ENCODE results near the gene LHFPL2. TPM values are rescaled to one million over a fixed set of nuclear protein-coding genes. Genes with fewer than 3 reads are reported as not detected.

LHFPL2 gene
- total RNA-seq, 1 donor from 2014 or later: 32.4 TPM

GRCh38 chr5:78534905-78535200, 113.7 kb downstream of the LHFPL2 start:
- no peaks in the 10 kb centered on the region for H3K27me3 ChIP-seq (ENCODE audit: control insufficient read depth, insufficient read depth, low read length)
- no peaks in the 10 kb centered on the region for H3K36me3 ChIP-seq (ENCODE audit: control insufficient read depth, insufficient read depth, low read length)
- H3K4me3 ChIP-seq (ENCODE audit: low read depth, low read length): no peak overlapping the region
- FAIRE-seq (no peak), DNase-seq (ENCODE audit: low read depth) (no peak)
- no peak for TF ChIP-seq CTCF (IDR thresholded peaks at IDR 0.05; ENCODE audit: insufficient read depth, low read length, severe bottlenecking)

- no peak for FAIRE-seq
- Histone ChIP-seq H3K27me3 (ENCODE audit: control insufficient read depth, insufficient read depth, low read length) (no peaks in the 10 kb centered on the region), H3K4me3 (ENCODE audit: low read depth, low read length) (no peak overlapping the region), H3K36me3 (ENCODE audit: control insufficient read depth, insufficient read depth, low read length) (no peaks in the 10 kb centered on the region)
- DNase-seq (ENCODE audit: low read depth): no peak
- TF ChIP-seq CTCF (IDR thresholded peaks at IDR 0.05; ENCODE audit: insufficient read depth, low read length, severe bottlenecking): no peak
Observed at GRCh38 chr5:78534148-78534904, 114.2 kb downstream of the LHFPL2 start.

GRCh38 chr5:78533356-78533755, 115.2 kb downstream of the LHFPL2 start:
- FAIRE-seq (no peak), DNase-seq (ENCODE audit: low read depth) (peak; percentile 55)
- Histone ChIP-seq H3K36me3 (ENCODE audit: control insufficient read depth, insufficient read depth, low read length) (no peaks in the 10 kb centered on the region), H3K4me3 (ENCODE audit: low read depth, low read length) (no peak overlapping the region), H3K27me3 (ENCODE audit: control insufficient read depth, insufficient read depth, low read length) (no peaks in the 10 kb centered on the region)
- peak; percentile 39 for TF ChIP-seq CTCF (IDR thresholded peaks at IDR 0.05; ENCODE audit: insufficient read depth, low read length, severe bottlenecking)

- H3K36me3 ChIP-seq (ENCODE audit: control insufficient read depth, insufficient read depth, low read length): no peaks in the 10 kb centered on the region
- H3K4me3 ChIP-seq (ENCODE audit: low read depth, low read length): no peak overlapping the region
- DNase-seq (ENCODE audit: low read depth) (peak; percentile 97), FAIRE-seq (no peak)
- no peak for TF ChIP-seq CTCF (IDR thresholded peaks at IDR 0.05; ENCODE audit: insufficient read depth, low read length, severe bottlenecking)
- H3K27me3 ChIP-seq (ENCODE audit: control insufficient read depth, insufficient read depth, low read length): no peaks in the 10 kb centered on the region
Observed at GRCh38 chr5:78530342-78531096, 118.1 kb downstream of the LHFPL2 start.

- H3K36me3 ChIP-seq (ENCODE audit: control insufficient read depth, insufficient read depth, low read length): peaks cover 2% of the 10 kb centered on the region
- TF ChIP-seq CTCF (IDR thresholded peaks at IDR 0.05; ENCODE audit: insufficient read depth, low read length, severe bottlenecking): no peak
- no peak for FAIRE-seq
- no peak for DNase-seq (ENCODE audit: low read depth)
- no peak overlapping the region for H3K4me3 ChIP-seq (ENCODE audit: low read depth, low read length)
- no peaks in the 10 kb centered on the region for H3K27me3 ChIP-seq (ENCODE audit: control insufficient read depth, insufficient read depth, low read length)
Observed at GRCh38 chr5:78527925-78528324, 120.6 kb downstream of the LHFPL2 start.

Data from bronchial epithelial cell (primary cell).